AG09319 (cell line): ENCODE measurements around the gene SEMA4D.

Experiments used
- DNase-seq: peaks from one replicate; pipeline ENCODE4 v3.0.0-alpha.2; 2010; ENCODE audit warnings: low read depth; ENCODE audit errors: extremely low read depth
- CTCF ChIP-seq: IDR thresholded peaks from 2 replicates; pipeline ENCODE4 v1.5.1; 2011; ENCODE audit warnings: low read depth, mild to moderate bottlenecking, inconsistent platforms, low read length, moderate library complexity

Gene SEMA4D

GRCh38 chr9:89470224-89470839, 27.6 kb downstream of the SEMA4D start:
- no peak for TF ChIP-seq CTCF
- no peak for DNase-seq

GRCh38 chr9:89469003-89469402, 28.9 kb downstream of the SEMA4D start:
- DNase-seq = no peak
- TF ChIP-seq CTCF = no peak

DNA sequence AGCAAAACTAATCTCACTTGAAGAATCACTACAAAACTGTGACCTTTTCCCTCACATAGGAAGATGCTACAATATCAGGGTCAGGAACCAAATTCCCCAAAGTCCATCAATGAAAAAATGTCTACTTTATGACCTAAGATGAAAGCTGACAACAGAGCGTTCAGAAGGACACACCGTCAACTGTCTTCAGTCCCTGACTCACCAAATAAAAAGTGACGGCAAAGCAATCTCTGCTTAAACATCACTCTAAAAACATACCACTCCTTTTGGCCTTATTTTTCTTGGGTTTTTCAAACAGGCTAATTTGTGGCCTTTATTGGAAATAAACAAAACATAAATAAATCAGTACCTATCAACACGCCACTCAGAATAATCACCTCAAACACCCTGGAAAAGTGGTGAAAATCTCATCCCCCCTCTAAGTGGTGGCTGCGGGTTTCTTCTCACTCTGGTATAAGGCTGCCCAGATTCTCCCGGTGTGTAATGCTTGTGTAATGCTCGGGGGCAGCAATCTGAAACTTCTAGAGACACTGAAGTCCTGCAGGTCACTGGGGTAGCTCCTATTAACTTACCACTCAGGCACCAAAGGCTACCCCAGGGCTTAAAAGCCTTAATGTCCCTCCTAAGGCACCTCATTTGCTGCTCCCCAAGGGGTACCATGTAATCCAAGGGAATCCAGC, 29.5 kb downstream of the SEMA4D start:
- TF ChIP-seq CTCF = no peak
- DNase-seq = no peak

GRCh38 chr9:89467278-89467625, 30.7 kb downstream of the SEMA4D start:
- TF ChIP-seq CTCF = no peak
- DNase-seq = no peak

- DNase-seq = no peak
- no peak for TF ChIP-seq CTCF
These were observed 31.2 kb downstream of the SEMA4D start for GRCh38 chr9:89466451-89467277.

DNA sequence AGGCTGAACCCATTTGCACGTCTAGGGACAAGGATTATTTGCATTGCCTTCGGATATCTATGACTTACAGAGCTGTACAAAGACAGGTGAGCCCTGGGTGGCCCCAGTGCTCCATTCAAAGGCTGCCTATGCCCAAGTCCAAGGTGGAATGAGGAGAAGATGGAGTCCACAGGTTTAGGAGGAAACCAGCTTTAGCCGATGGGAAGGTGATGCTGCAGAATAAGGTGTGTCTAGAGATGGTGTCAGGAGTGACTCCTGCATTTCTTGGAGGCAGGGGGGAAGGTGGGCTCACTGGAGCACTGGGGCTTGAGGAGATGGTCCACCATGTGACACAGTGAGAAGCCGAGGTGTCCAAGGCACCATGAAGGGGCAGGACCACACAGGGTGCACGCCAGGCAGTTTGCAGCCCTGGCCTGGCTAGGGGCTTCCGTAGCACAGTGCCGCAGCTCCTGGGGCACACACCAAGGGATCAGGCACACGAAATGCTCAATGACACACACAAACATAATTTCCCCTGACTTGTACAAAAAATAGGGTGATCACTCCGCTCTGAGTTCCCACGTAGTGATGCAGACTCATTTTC, 32.1 kb downstream of the SEMA4D start:
- DNase-seq = no peak

More for the DNA sequence above, 32.1 kb downstream of the SEMA4D start:
- no peak for TF ChIP-seq CTCF
